A673 (cell line): ENCODE measurements around the gene MAP4.

ENCODE experiments used
- EZH2 ChIP-seq: fragments of 200-600 bp; sonication (generic); IDR thresholded peaks from 2 replicates; pipeline ENCODE4 v1.6.1; 2017; ENCODE audit warnings: borderline replicate concordance, low read depth, mild to moderate bottlenecking, mixed read lengths, antibody characterized with exemption, low read length; ENCODE audit not compliant: poor library complexity, severe bottlenecking
- TF ChIP-seq, protein P1 (sequence below): fragments of 300-800, 200-600 bp; sonication (generic); conservative IDR thresholded peaks from 2 replicates; pipeline ENCODE4 v1.5.1; 2017; ENCODE audit warnings: low read depth, mild to moderate bottlenecking, antibody characterized with exemption, low read length, moderate library complexity, mixed read lengths

DNA sequence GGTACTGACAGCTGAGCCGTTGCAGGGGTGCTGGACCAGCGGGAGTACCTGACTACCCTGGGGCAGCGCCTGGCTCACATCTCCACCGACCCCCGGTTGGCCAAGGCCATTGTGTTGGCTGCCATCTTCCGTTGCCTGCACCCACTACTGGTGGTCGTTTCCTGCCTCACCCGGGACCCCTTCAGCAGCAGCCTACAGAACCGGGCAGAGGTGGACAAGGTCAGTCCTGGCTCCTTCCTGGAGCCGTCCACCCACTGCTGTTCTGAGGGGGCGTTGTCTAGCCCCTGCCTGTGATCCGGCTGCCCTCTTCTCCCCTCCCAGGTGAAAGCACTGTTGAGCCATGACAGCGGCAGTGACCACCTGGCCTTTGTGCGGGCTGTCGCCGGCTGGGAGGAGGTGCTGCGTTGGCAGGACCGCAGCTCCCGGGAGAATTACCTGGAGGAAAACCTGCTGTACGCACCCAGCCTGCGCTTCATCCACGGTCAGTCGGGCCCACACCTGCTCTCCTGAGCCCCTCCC, 167.6 kb downstream of the MAP4 start:
- TF ChIP-seq, protein P1, sequence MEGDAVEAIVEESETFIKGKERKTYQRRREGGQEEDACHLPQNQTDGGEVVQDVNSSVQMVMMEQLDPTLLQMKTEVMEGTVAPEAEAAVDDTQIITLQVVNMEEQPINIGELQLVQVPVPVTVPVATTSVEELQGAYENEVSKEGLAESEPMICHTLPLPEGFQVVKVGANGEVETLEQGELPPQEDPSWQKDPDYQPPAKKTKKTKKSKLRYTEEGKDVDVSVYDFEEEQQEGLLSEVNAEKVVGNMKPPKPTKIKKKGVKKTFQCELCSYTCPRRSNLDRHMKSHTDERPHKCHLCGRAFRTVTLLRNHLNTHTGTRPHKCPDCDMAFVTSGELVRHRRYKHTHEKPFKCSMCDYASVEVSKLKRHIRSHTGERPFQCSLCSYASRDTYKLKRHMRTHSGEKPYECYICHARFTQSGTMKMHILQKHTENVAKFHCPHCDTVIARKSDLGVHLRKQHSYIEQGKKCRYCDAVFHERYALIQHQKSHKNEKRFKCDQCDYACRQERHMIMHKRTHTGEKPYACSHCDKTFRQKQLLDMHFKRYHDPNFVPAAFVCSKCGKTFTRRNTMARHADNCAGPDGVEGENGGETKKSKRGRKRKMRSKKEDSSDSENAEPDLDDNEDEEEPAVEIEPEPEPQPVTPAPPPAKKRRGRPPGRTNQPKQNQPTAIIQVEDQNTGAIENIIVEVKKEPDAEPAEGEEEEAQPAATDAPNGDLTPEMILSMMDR = no peak
- no peak for TF ChIP-seq EZH2
